HEK293 (cell line): ENCODE measurements around the gene MADD.
A peak's percentile ranks its signal among the peaks of the same experiment; 100 is the strongest.

Experiments used
- GLI2 ChIP-seq: fragments of 450-650 bp; formaldehyde crosslinking; IDR thresholded peaks from 2 replicates; pipeline ENCODE4; 2017; ENCODE audit warnings: missing biosample characterization, missing genetic modification characterization, low read depth, borderline replicate concordance
- HOXA7 ChIP-seq: sonication (generic); formaldehyde crosslinking; IDR thresholded peaks from 2 replicates; pipeline ENCODE4 v1.8.1; 2022; ENCODE audit warnings: missing genetic modification reagents, borderline replicate concordance
- KLF1 ChIP-seq: fragments of 450-650 bp; formaldehyde crosslinking; IDR thresholded peaks from 2 replicates; pipeline ENCODE4 v1.5.1; 2016; ENCODE audit warnings: missing biosample characterization, missing genetic modification characterization
- MZF1 ChIP-seq: fragments of 450-650 bp; formaldehyde crosslinking; IDR thresholded peaks from 2 replicates; pipeline ENCODE4 v1.5.1; 2017; ENCODE audit warnings: missing biosample characterization, missing genetic modification characterization, borderline replicate concordance
- PRDM6 ChIP-seq: fragments of 450-650 bp; formaldehyde crosslinking; IDR thresholded peaks from 2 replicates; pipeline ENCODE4 v1.5.1; 2017; ENCODE audit warnings: missing biosample characterization, missing genetic modification characterization
- RBAK ChIP-seq: fragments of 450-650 bp; formaldehyde crosslinking; IDR thresholded peaks from 2 replicates; pipeline ENCODE4 v1.5.1; 2016; ENCODE audit warnings: missing biosample characterization, missing genetic modification characterization
- TCF7L2 ChIP-seq: IDR thresholded peaks from 2 replicates; pipeline ENCODE4 v1.6.1; 2011; ENCODE audit warnings: low read depth, mild to moderate bottlenecking, inconsistent platforms, low read length, moderate library complexity, borderline replicate concordance
- ZBTB17 ChIP-seq: fragments of 450-650 bp; formaldehyde crosslinking; IDR thresholded peaks from 2 replicates; pipeline ENCODE4 v1.5.1; 2016; ENCODE audit warnings: missing biosample characterization, missing genetic modification characterization
- ZBTB48 ChIP-seq: fragments of 450-650 bp; formaldehyde crosslinking; IDR thresholded peaks from 2 replicates; pipeline ENCODE4 v1.5.1; 2016; ENCODE audit warnings: missing biosample characterization, missing genetic modification characterization
- ZBTB6 ChIP-seq: fragments of 450-650 bp; formaldehyde crosslinking; IDR thresholded peaks from 2 replicates; pipeline ENCODE4 v1.5.1; 2017; ENCODE audit warnings: missing biosample characterization, missing genetic modification characterization
- ZBTB8A ChIP-seq: fragments of 450-650 bp; formaldehyde crosslinking; IDR thresholded peaks from 2 replicates; pipeline ENCODE4 v1.5.1; 2016; ENCODE audit warnings: missing biosample characterization, missing genetic modification characterization
- ZFP69B ChIP-seq: fragments of 450-650 bp; formaldehyde crosslinking; IDR thresholded peaks from 2 replicates; pipeline ENCODE4 v1.5.1; 2016; ENCODE audit warnings: missing biosample characterization, missing genetic modification characterization
- ZNF133 ChIP-seq: fragments of 450-650 bp; formaldehyde crosslinking; IDR thresholded peaks from 2 replicates; pipeline ENCODE4 v1.5.1; 2016; ENCODE audit warnings: missing biosample characterization, missing genetic modification characterization
- ZNF148 ChIP-seq: fragments of 450-650 bp; formaldehyde crosslinking; IDR thresholded peaks from 2 replicates; pipeline ENCODE4 v1.5.0; 2017; ENCODE audit warnings: missing biosample characterization, missing genetic modification characterization, borderline replicate concordance
- ZNF2 ChIP-seq: fragments of 450-650 bp; formaldehyde crosslinking; IDR thresholded peaks from 2 replicates; pipeline ENCODE4 v1.5.1; 2016; ENCODE audit warnings: missing biosample characterization, missing genetic modification characterization
- ZNF311 ChIP-seq: fragments of 450-650 bp; formaldehyde crosslinking; IDR thresholded peaks from 2 replicates; pipeline ENCODE4 v1.5.1; 2017; ENCODE audit warnings: missing biosample characterization, missing genetic modification characterization, borderline replicate concordance
- ZNF398 ChIP-seq: fragments of 450-650 bp; formaldehyde crosslinking; IDR thresholded peaks from 2 replicates; pipeline ENCODE4 v1.5.1; 2017; ENCODE audit warnings: missing biosample characterization, missing genetic modification characterization
- ZNF433 ChIP-seq: fragments of 450-650 bp; formaldehyde crosslinking; IDR thresholded peaks from 2 replicates; pipeline ENCODE4 v1.5.1; 2016; ENCODE audit warnings: missing biosample characterization, missing genetic modification characterization, low read depth
- ZNF501 ChIP-seq: fragments of 450-650 bp; formaldehyde crosslinking; IDR thresholded peaks from 2 replicates; pipeline ENCODE4 v1.5.1; 2016; ENCODE audit warnings: missing biosample characterization, missing genetic modification characterization
- ZNF571 ChIP-seq: fragments of 450-650 bp; formaldehyde crosslinking; IDR thresholded peaks from 2 replicates; pipeline ENCODE4 v1.5.0; 2017; ENCODE audit warnings: missing biosample characterization, missing genetic modification characterization
- ZNF580 ChIP-seq: fragments of 450-650 bp; formaldehyde crosslinking; IDR thresholded peaks from 2 replicates; pipeline ENCODE4 v1.5.1; 2016; ENCODE audit warnings: missing biosample characterization, missing genetic modification characterization
- ZNF610 ChIP-seq: fragments of 450-650 bp; formaldehyde crosslinking; IDR thresholded peaks from 2 replicates; pipeline ENCODE4 v1.5.1; 2016; ENCODE audit warnings: missing biosample characterization, missing genetic modification characterization, borderline replicate concordance
- ZNF626 ChIP-seq: fragments of 450-650 bp; sonication (Bioruptor Pico); formaldehyde crosslinking; IDR thresholded peaks from 2 replicates; pipeline ENCODE4 v1.5.1; 2018; ENCODE audit warnings: missing biosample characterization, missing genetic modification characterization, inconsistent platforms
- ZNF639 ChIP-seq: fragments of 450-650 bp; formaldehyde crosslinking; IDR thresholded peaks from 2 replicates; pipeline ENCODE4 v1.5.1; 2016; ENCODE audit warnings: missing biosample characterization, missing genetic modification characterization
- ZNF677 ChIP-seq: fragments of 450-650 bp; IDR thresholded peaks from 2 replicates; pipeline ENCODE4 v1.5.0; 2018; ENCODE audit warnings: missing biosample characterization, mild to moderate bottlenecking, missing genetic modification characterization, moderate library complexity
- ZNF692 ChIP-seq: fragments of 450-650 bp; formaldehyde crosslinking; IDR thresholded peaks from 2 replicates; pipeline ENCODE4 v1.5.1; 2016; ENCODE audit warnings: missing biosample characterization, missing genetic modification characterization
- ZNF747 ChIP-seq: fragments of 450-650 bp; formaldehyde crosslinking; IDR thresholded peaks from 2 replicates; pipeline ENCODE4 v1.5.1; 2016; ENCODE audit warnings: missing biosample characterization, missing genetic modification characterization
- ZNF791 ChIP-seq: fragments of 450-650 bp; formaldehyde crosslinking; IDR thresholded peaks from 2 replicates; pipeline ENCODE4 v1.5.1; 2016; ENCODE audit warnings: missing biosample characterization, missing genetic modification characterization
- ZNF830 ChIP-seq: fragments of 450-650 bp; IDR thresholded peaks from 2 replicates; pipeline ENCODE4 v1.5.0; 2018; ENCODE audit warnings: missing biosample characterization, missing genetic modification characterization, low read depth, mild to moderate bottlenecking, moderate library complexity
- ZXDB ChIP-seq: fragments of 450-650 bp; formaldehyde crosslinking; IDR thresholded peaks from 2 replicates; pipeline ENCODE4 v1.5.1; 2016; ENCODE audit warnings: missing biosample characterization, missing genetic modification characterization

MADD gene

GRCh38 chr11:47329987-47330931, 60.3 kb downstream of the MADD start (continued):
- TF ChIP-seq ZNF148 (tag by site-specific recombination) (no peak), ZNF580 (tag by site-specific recombination) (no peak), ZBTB8A (no peak), GLI2 (tag by site-specific recombination) (no peak), ZNF398 (tag by site-specific recombination) (no peak), ZNF830 (tag by site-specific recombination) (no peak), ZNF2 (no peak), ZBTB48 (tag by site-specific recombination) (peak; percentile 61), ZXDB (tag by site-specific recombination) (no peak), ZNF639 (tag by site-specific recombination) (no peak), RBAK (no peak), ZNF571 (tag by site-specific recombination) (no peak), HOXA7 (CRISPR knock-in tag) (no peak), ZNF610 (tag by site-specific recombination) (no peak), ZNF433 (tag by site-specific recombination) (no peak), MZF1 (tag by site-specific recombination) (no peak), PRDM6 (tag by site-specific recombination) (no peak), KLF1 (tag by site-specific recombination) (no peak), ZNF747 (no peak), ZNF311 (no peak), ZBTB6 (tag by site-specific recombination) (no peak), ZFP69B (tag by site-specific recombination) (no peak), ZNF677 (tag by site-specific recombination) (no peak), ZBTB17 (peak; percentile 90), ZNF501 (no peak), TCF7L2 (no peak), ZNF692 (tag by site-specific recombination) (no peak), ZNF133 (tag by site-specific recombination) (no peak), ZNF791 (tag by site-specific recombination) (no peak), ZNF626 (tag by site-specific recombination) (no peak)
